Astrocyte (in vitro differentiated cells and primary cell): Measurements from ENCODE around the gene CADM1.

Source experiments
- EZH2 ChIP-seq: IDR thresholded peaks from 2 replicates; pipeline ENCODE4 v1.6.1; 2012; ENCODE audit warnings: mild to moderate bottlenecking, low read length, inconsistent platforms; ENCODE audit not compliant: insufficient read depth
- TF ChIP-seq, protein P1 (sequence below): IDR thresholded peaks from 2 replicates; pipeline ENCODE4 v1.5.1; 2011; ENCODE audit warnings: low read depth, mild to moderate bottlenecking, inconsistent platforms, low read length, moderate library complexity; ENCODE audit not compliant: insufficient read depth

DNA sequence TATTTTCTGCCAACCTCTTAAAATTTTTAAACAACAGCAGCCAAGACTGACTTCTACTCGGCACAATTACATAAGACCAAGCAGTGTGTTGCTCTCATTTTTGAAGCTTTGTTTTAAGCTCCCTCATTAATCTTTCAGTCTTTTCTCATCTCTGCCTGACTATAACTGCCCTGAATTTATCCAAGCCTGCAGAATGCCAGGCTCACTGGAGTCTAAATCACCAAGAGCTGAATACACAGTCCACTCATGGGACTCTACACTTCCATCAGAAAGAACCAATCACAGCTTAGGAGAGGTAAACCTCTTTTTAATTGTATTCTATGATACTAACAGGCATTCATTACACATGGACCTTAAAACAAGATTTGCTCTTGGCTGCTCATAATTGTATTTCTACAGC is 178.7 kb downstream of the CADM1 start:
- TF ChIP-seq, protein P1, sequence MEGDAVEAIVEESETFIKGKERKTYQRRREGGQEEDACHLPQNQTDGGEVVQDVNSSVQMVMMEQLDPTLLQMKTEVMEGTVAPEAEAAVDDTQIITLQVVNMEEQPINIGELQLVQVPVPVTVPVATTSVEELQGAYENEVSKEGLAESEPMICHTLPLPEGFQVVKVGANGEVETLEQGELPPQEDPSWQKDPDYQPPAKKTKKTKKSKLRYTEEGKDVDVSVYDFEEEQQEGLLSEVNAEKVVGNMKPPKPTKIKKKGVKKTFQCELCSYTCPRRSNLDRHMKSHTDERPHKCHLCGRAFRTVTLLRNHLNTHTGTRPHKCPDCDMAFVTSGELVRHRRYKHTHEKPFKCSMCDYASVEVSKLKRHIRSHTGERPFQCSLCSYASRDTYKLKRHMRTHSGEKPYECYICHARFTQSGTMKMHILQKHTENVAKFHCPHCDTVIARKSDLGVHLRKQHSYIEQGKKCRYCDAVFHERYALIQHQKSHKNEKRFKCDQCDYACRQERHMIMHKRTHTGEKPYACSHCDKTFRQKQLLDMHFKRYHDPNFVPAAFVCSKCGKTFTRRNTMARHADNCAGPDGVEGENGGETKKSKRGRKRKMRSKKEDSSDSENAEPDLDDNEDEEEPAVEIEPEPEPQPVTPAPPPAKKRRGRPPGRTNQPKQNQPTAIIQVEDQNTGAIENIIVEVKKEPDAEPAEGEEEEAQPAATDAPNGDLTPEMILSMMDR, result no peak
- no peak for TF ChIP-seq EZH2
